NCI-H2196 treated with DMSO at 0.1 percent for 48 hours (cell line): ENCODE measurements around the gene AURKAIP1.
A peak's percentile ranks its signal among the peaks of the same experiment; 100 is the strongest.
"Not testable (repeated sequence)": the region's sequence is repeated elsewhere in the genome, so short reads cannot be mapped to it uniquely, and the experiment has no call there.

ENCODE experiments used
- DNase-seq: peaks from one replicate; lab custom pipeline; 2025; ENCODE audit not compliant: unreplicated experiment; lab: John Stamatoyannopoulos, UW

The AURKAIP1 gene

DNA sequence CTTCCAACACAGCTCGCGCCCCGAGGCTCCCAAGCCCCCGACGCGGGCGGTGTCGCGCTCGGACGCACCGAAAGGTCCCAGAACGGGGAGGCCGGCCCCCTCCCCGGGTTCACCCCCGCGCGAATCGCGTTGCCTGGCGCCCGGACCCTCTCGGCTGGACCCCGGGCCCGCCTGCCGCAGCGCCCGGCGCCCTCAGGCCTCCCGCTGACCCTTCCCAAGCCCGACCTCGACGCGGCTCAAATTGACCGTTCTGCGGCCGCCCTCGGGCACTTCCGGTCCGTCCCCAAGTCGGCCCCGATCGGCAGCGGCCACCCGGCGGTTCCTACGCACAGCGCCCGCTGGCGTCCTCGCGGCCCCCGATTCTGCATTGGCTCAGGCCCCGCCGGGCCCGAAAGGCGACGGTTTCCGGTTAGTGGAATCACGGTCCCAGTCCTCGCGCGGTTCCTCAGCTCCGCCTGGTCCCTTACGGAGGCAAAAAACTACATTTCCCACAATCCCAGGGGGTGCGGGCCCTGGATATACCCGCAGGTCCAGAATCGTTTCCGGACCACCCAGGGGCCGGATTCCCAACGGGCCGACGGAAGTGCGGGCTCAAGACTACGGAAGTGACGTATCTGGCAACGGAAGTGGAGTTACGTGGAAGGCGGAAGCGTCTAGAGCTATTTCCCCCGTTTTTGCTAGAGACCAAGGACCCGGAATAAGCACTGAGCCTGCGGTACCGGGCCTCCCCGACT is at the start of gene AURKAIP1:
Gene AURKAIP1, minus strand, starts transcription at position 279 of the 734 bp plus-strand sequence. CDS start 451 bp downstream, outside the sequence.
- DNase-seq, result peak; percentile 96

DNA sequence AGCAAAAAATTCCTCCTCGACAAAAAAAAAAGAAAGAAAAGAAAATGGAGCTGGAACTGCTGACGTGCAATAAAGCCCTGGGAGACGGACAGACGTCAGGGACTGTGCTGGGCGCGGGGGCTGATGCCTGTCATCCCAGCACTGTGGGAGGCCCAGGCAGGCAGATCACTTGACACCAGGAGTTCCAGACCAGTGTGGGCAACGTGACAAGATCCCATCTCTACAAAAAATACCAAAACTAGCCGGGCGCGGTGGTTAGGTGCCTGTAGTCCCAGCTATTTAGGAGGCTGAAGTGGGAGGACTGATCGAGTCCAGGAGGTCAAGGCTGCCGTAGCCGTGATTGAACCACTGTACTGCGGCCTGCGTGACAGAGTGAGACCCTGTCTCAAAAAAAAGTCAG is 49.7 kb upstream of the AURKAIP1 start:
- no peak for DNase-seq

DNA sequence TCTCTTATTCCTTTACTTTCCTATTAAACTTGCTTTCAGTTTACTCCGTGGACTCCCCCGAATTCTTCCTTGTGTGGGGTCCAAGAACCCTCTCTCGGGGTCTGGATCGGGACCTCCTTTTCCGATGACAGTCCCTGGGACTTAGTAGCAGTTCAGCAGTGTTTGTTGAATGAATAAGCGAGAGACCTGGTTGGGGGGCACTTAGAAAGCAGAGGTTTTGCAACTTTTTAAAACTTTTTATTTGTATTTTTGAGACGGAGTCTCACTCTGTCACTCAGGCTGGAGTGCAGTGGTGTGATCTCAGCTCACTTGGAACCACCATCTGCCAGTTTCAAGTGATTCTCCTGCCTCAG is 48.2 kb upstream of the AURKAIP1 start:
- no peak for DNase-seq

DNA sequence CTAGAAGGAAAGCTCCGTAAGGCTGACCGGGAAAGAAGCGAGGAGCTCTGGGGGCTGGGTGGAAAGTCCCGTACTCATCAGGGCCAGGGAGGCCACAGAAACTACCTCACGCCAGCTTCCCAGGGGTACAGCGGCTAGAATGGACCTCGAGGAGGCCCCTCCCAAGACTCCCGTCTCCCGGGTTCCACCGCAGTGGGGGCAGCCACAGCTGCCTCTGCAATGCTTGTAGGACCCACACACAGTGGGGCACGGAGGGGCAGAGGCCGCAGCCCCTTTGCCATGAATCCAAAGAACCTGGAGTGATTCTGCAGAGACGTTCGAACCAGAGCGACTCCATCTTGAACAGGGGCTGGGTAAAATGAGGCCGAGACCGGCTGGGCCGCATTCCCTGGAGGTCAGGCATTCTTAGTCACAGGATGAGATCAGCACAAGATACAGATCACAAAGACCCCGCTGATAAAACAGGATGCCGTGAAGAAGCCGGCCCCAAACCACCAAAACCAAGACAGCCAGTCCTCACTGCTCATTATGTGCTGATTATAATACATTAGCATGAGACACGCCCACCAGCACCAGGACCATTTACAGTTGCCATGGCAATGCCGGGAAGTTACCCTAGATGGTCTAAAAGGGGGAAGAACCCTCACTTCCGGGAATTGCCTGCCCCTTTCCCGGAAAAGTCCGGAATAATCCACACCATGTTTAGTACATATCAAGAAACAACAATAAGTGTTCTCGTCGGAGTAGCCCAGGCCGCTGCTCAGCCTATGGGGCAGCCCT is 47.6 kb upstream of the AURKAIP1 start:
- no peak for DNase-seq

DNA sequence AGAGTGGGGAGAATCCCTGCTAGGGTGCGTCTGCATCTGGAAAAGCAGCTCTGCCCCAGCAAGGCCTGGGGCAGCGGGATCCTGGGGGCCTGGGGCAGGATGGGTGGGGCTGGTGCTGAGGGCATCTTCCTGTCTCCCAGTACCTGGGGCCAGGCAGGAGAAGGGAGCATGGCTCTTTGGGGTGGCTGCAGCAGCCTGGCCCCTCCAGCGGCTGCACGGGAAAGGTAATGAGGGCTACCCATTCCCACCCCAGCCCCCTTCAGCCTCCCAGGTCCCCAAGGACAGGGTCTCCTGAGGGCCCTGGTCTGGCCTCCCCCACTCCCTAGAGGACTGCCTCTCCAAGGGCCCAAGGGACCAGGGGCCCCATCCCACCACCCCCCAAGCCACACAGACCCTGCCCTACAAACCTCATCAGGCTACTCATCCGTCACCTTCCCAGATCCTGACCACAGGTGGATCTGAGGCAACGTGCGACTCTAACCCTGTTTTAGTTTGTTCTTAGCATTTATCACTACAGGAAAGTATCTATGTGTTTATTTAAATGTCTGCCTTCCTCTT is 47.0 kb upstream of the AURKAIP1 start:
- no peak for DNase-seq

DNA sequence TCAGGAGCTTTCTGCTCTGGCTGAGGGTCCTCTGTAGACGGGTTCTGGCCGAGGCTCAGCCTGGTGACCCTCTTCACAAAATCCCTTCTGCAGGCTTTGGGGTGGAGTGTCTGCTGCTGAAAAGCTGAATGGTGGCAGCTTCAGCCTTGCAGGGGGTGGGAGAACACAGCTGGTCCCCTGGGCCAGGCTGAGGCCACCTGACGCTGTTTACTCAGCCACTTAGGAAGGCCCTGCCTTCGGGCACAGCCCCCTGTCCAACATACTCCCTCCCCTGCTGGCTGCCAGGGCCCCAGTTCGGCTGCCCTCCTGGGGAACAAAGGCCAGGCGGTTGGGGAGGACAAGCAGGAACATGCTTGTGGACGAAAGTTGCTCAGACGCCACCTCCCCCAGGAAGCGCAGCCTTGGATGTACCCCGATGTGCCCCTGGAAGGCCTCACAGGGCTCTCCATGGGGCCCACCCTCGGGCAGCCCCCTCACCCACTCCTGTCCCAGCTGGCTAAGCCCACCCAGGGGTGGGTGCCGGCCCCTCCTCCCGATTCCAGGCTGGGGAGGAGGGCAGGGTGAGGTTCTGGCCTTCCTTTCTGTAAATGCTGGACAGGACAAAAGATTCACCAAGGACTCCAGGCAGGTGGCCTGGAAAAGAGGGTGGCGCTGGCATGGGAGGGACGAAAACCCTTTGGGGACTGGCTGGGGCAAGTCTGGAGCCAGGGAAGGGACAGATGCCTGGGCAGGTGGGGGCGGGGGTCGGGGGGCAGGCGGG is 46.3 kb upstream of the AURKAIP1 start, which contains the start of gene ANKRD65:
Gene ANKRD65, minus strand, starts transcription at position 130 of the 760 bp plus-strand sequence. CDS start 271 bp downstream, outside the sequence.
- DNase-seq, result peak; percentile 70

DNA sequence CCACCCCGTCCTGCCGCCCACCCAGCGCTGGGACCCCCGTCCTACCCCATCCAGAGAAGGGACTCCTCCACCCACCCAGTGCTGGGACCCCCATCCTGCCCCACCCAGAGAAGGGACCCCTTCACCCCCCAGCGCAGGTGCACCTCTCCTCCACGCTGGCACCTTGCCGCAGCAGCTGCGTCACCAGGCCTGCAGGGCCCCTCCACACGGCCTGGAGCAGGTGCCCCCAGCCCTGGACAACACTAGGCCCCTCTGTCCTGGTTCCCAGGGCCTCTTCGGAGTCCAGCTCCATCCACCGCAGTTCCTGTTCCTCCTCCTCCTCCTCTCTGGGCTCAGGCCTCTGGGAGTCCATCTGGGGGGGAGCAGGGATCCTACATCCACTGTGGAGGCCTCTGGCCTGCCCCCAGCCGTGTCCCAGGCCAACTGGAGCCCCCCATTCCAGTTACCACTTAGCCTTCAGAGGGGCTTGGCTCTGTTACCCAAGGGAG is 45.7 kb upstream of the AURKAIP1 start:
- DNase-seq, result no peak

DNA sequence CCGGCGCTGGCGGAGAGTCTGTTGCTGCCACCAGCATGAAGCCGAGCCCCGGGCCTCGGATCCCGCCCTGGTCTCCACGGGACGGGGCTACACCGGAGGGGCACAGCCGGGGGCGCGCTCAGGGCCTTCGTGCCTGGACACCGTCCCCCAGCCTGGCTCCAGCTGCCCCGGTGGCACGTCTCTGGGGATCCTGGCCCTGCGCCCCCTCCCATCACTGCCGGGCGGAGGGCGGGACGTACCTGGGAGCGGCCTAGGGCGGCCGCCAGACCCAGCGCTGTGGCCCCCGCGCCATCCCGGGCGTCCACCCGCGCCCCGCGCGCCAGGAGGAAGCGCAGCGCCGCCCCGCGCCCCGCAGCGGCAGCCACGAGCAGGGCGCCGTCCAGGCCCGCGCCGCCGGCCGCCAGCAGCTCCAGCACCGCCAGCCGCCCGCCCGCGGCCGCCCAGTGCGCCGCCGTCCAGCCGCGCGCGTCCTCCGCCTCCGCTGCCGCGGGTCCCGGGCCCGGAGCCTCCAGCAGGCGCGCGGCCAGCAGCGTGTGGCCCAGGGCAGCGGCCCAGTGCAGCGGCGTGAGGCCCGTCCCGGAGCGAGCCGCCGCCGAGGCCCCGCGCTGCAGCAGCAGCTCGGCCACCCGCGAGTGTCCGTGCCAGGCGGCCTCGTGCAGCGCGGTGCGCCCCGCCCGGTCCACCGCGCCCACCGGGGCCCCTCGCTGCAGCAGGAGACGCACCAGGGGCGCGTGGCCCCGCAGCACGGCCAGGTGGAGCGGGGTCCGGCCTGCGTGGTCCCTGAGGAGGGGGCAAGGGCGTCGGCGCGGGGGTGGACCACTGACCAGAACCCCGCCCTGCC is 45.0 kb upstream of the AURKAIP1 start:
- DNase-seq, result no peak

DNA sequence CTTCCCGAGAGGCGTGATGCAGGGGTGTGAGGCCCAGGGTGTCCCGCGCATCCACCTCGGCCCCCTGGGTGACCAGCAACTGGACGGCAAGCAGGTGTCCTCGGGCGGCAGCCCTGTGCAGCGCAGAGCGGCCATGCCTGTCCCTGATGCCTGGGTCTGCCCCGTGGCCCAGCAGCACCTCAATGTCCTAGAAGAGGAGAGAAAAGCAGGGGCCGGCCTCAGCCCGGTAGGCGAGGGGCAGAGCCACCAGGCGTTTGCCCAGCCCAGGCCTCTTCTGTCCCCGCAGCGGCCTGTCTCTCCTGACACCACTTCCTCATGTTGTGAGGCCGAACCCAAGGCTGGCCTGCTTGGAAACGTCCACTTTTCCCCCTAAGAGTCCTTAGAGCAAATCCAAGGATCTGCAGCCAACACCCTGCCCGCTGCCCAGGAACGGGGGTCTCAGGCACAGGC is 44.4 kb upstream of the AURKAIP1 start:
- no peak for DNase-seq

DNA sequence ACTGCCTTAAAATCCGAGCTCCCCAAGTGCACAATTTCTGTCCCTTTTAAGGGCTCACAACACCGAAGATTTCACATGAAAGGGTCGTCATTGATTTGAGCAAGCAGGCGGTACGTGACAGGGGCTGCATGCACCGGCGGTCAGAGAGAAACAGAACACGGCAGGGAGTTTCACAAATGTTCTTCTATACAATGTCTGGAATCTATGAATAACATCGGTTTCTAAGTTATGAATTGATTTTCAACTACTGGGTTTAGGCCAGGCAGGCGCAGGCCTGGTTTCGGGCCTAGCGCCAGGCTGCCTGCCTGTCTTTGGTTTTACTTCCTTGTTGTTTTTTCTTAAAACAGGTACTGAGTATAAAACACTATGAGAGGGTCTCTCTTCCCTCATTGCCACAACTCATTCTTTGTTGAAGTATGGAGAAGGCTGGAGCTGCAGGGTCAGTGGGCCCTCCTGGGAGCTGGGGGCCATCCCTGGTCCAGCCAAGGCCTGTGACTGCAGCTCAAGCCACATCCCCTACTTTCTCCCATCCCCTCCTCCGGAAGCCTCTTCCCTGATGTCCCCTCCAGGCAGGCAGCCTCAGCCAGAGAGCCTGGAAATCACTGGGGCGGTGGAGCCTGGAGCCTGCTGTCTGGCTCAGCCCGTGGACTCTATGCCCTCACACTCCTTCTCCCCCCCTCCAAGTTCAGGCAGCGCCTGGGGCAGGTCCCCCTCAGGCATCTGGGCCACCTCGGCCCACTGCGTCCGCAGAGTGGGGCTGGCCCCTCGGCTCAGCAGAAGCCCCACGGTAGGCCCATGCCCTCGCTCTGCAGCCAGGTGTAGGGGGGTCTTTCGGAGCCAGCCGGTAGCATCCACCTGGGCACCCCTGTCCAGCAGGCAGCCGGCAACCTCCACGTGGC is 43.7 kb upstream of the AURKAIP1 start:
- DNase-seq, result no peak

DNA sequence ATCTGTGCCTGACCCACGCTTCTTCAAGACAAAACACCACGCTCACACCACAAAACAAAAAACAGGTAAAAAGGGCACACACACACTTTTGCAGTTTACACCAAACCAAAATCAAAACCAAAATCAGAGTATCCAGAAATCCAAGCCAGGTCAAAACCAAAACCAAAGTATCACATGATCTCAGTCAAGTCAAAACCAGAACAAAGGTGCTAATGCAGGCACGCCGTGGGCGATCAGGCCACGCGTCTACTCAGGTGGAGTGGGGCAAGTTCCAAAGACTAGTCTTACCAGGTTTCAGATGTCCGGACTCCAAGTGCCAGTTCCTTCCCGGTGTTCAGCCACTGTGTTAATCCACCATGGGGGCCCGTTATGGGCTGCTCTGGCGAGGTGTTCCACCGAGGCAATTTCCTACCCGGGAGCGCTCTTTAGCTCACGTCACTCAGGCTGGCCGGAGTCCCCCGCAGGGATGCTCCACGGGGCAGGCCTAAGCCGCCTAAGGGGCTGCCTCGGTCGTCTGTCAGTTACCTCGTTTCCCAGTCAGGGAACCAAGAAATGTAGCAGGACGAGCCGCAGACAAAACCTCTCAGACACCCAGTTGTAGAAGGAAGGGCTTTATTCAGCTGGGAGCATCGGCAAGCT is 42.9 kb upstream of the AURKAIP1 start:
- DNase-seq, result not testable (repeated sequence)

DNA sequence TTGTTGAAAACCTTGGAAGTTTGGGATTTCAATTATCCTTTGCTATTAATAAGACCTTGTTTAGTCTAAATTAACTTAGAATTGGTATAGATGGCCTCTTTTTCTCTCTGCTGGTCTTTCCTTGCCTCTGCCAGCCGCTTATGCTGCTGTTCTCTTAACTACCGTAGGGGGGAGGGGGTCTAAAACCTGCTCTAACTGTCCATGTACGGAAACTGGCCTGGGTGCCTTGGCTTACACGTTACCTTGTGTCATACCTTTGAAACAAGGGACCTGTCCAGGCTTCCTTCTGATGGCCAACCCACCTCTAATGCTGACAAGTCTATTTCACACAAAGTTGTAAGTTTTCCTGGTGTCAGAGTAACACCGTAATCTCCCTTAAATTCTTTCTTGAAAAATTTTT is 42.4 kb upstream of the AURKAIP1 start:
- DNase-seq, result not testable (repeated sequence)

DNA sequence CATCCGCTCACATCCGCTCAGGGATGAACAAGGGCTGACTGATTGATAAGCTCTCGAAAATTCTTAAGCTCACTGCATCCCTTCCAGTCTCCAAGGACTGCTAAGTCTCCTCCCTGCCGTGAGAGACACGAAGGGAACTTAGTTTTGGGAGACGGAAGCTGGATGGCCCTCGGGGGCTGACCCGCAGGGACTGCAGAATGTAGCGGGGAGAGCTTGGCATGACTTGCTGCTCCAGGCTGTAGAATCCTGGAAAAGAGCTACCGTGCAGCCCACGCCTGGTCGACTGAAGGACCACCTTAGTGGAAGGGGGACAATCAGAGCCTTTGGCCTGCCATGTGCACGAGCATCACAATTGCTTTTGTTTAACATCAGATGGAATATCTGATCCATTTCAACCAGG is 40.7 kb upstream of the AURKAIP1 start:
- DNase-seq, result no peak

DNA sequence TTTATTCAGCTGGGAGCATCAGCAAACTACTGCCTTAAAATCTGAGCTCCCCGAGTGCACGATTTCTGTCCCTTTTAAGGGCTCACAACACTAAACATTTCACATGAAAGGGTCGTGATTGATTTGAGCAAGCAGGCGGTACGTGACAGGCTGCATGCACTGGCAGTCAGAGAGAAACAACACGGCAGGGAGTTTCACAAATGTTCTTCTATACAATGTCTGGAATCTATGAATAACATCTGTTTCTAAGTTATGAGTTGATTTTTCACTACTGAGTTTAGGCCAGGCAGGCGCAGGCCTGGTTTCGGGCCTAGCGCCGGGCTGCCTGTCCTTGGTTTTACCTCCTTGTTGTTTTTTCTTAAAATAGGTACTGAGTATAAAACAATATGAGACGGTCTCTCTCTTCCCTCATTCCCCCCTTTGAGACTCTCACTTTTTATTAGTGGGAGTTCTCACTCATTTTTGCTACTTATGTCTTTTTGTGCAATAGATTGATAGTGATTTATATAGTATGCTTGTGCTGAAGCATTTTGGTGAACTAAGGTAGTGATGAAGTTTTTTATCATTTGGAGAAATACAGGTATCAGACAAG is 37.4 kb upstream of the AURKAIP1 start:
- not testable (repeated sequence) for DNase-seq

DNA sequence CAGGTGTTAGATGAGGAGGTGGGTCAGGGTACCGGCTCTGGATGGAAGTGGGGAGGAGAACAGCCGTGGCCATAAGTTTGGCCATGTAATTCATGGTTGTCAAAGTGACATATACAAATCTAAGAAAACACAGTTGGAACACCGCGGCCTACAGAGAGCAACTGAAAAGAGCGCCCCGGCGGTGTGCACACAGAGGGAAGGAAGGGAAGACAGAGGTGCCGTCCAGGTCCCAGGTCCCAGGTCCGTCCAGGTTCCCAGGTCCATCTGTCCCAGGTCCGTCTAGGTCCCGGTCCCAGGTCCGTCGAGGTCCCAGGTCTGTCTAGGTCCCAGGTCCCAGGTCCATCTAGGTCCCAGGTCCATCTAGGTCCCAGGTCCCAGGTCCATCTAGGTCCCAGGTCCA is 36.6 kb upstream of the AURKAIP1 start:
- no peak for DNase-seq

DNA sequence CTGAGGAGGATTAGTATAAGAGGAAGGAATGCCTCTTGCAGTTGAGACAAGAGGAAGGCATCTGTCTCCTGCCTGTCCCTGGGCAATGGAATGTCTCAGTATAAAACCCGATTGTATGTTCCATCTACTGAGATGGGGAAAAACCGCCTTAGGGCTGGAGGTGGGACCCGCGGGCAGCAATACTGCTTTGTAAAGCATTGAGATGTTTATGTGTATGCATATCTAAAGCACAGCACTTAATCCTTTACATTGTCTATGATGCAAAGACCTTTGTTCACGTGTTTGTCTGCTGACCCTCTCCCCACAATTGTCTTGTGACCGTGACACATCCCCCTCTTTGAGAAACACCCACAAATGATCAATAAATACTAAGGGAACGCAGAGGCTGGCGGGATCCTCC is 35.2 kb upstream of the AURKAIP1 start:
- not testable (repeated sequence) for DNase-seq

DNA sequence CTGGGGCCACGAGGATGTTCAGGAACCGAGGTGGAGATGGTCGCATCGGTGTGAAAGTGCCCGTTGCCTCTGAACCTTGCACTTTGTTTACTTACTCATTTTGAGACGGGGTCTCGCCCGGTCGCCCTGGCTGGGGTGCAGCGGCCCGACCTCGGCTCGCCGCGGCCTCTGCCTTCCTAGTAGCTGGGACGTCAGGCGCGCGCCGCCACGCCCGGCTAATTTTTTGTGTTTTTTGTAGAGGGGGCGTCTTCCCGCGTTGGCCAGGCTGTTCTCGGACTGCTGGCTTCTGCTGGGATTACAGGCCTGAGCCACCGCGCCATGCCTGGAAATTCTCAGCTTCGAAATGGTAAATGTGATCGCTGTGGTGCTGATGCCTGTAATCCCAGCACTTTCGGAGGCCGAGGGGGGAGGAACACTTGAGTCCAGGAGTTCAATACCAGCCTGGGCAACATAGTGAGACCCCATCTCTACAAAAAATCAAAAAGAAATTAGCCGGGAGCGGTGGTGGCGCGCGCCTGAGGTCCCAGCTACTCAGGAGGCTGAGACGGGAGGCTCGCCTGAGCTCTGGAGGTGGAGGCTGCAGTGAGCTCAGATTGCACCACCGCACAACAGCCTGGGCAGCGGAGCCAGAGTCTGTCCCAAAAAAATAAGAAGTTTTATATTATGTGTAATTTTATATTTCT is 32.8 kb upstream of the AURKAIP1 start:
- DNase-seq, result no peak
